Body of pancreas (tissue), 4 donors: ENCODE data around the gene ATP1A2. TPM values are rescaled to one million over a fixed set of nuclear protein-coding genes. Genes with fewer than 3 reads are reported as not detected.

ENCODE experiments used
- ATAC-seq: fragments of 150-250 bp; one replicate; pipeline ENCODE4 v1.9.1; 2016
- DNase-seq, 4 donors: peaks; one replicate each; pipeline ENCODE4 v3.0.0-alpha.2; 2019
- H3K27ac ChIP-seq, 4 donors: fragments of 200-600 bp; sonication (generic); 1 replicate in 3 of 4; 2 replicates in 1 of 4; pipeline versions ENCODE4 v1.5.1 to v1.6.1; 2016 to 2019; ENCODE audit warnings: mild to moderate bottlenecking in 1 of 4, mixed read lengths in 1 of 4, moderate library complexity in 1 of 4
- H3K27me3 ChIP-seq, 2 donors: fragments of 200-600 bp; sonication (generic); one replicate each; pipeline ENCODE4 v1.6.0; 2016; ENCODE audit warnings: mild to moderate bottlenecking in 1 of 2
- H3K36me3 ChIP-seq, 2 donors: fragments of 200-600 bp; sonication (generic); replicated peaks in 1 of 2; 2 replicates each; pipeline ENCODE4 v1.5.1; 2016; ENCODE audit warnings: low read depth in 2 of 2; ENCODE audit not compliant: insufficient read depth in 1 of 2
- H3K4me1 ChIP-seq: fragments of 200-600 bp; sonication (generic); one replicate; pipeline ENCODE4 v1.6.0; 2016
- H3K4me3 ChIP-seq, 2 donors: fragments of 200-600 bp; sonication (generic); 1 replicate in 1 of 2; 2 replicates in 1 of 2; pipeline ENCODE4 v1.5.1; 2016 to 2019
- H3K9me3 ChIP-seq, 3 donors: fragments of 200-600 bp; sonication (generic); 1 replicate in 2 of 3; 2 replicates in 1 of 3; pipeline ENCODE4 v1.5.1; 2016
- CTCF ChIP-seq, 7 experiments: fragments of 450-650 bp in 4 of 7; fragments of 200-600 bp in 3 of 7; sonication (generic) in 3 of 7; IDR thresholded peaks; one replicate each; pipeline ENCODE4 v1.5.1; 2016 to 2019; ENCODE audit warnings: antibody characterized with exemption in 7 of 7
- POLR2A ChIP-seq, 3 donors: fragments of 450-650 bp; IDR thresholded peaks; one replicate each; pipeline ENCODE4 v1.6.1; 2016; ENCODE audit warnings: antibody characterized with exemption in 3 of 3, mild to moderate bottlenecking in 2 of 3
- WGBS, 2 donors: methylation state at CpG; one replicate each; pipeline ENCODE4 v1.1.5; 2017; 5-methylcytosine and 5-hydroxymethylcytosine counted together
- intact Hi-C: fragments of 100-400 bp; cut with DNase I; formaldehyde crosslinking; loops from one replicate; pipeline ENCODE4 v1.15.1; 2023
- total RNA-seq, 2 donors: library from RNA; depleted of rRNA; stranded (reverse); fragments of >200 nt; gene quantifications; one replicate each; pipeline ENCODE4 v1.1.0, GENCODE V29; 2016

The ATP1A2 gene
- total RNA-seq, 2 donors from 2014 or later, result 1.6 to 41.2 TPM

GRCh38 chr1:160114085-160114484, 1.5 kb upstream of the ATP1A2 start:
- Histone ChIP-seq H3K9me3 (no peaks in the 10 kb centered on the region), H3K27ac (no peak overlapping the region), H3K4me1 (no peaks in the 10 kb centered on the region), H3K4me3 (no peak overlapping the region), H3K27me3 (peaks cover 0 to 3% of the 10 kb centered on the region in 2 donors), H3K36me3 (no peaks in the 10 kb centered on the region)
- TF ChIP-seq POLR2A (IDR thresholded peaks at IDR 0.05) (no peak), CTCF (IDR thresholded peaks at IDR 0.05) (no peak)
- no peak for DNase-seq
- no peak for ATAC-seq
- intact Hi-C loops, result no loop called here
- WGBS, 2 donors, result 68 to 75% methylated on average over 4 of the region's 4 CpGs

GRCh38 chr1:160116283-160117147, 956 bp downstream of the ATP1A2 start:
- Histone ChIP-seq H3K4me1 (no peaks in the 10 kb centered on the region), H3K27me3 (peaks cover 0 to 3% of the 10 kb centered on the region in 2 donors), H3K27ac (no peak overlapping the region), H3K36me3 (no peaks in the 10 kb centered on the region), H3K4me3 (no peak overlapping the region), H3K9me3 (no peaks in the 10 kb centered on the region)
- WGBS, 2 donors, result 39 to 42% methylated on average over 10 to 12 of the region's 12 CpGs
- intact Hi-C loops, result loop anchor here (5.0 kb wide), 1 partner anchor 66 kb away; no protein-coding TSS in a partner anchor
- no peak for TF ChIP-seq POLR2A (IDR thresholded peaks at IDR 0.05)
- TF ChIP-seq CTCF (IDR thresholded peaks at IDR 0.05), result no peak
- DNase-seq (no peak), ATAC-seq (no peak)

- intact Hi-C loops, result loop anchor here (5.0 kb wide), 1 partner anchor 65 kb away; no protein-coding TSS in a partner anchor
- no peaks in the 10 kb centered on the region for H3K4me1 ChIP-seq
- H3K36me3 ChIP-seq, result no peaks in the 10 kb centered on the region
- DNase-seq (no peak), ATAC-seq (no peak)
- H3K4me3 ChIP-seq, result no peak overlapping the region
- peaks cover 0 to 3% of the 10 kb centered on the region in 2 donors for H3K27me3 ChIP-seq
- WGBS, 2 donors, result 4 to 18% methylated on average over 1 of the region's 1 CpG
- H3K9me3 ChIP-seq, result no peaks in the 10 kb centered on the region
- no peak for TF ChIP-seq POLR2A (IDR thresholded peaks at IDR 0.05)
- TF ChIP-seq CTCF (IDR thresholded peaks at IDR 0.05), result no peak
- no peak overlapping the region for H3K27ac ChIP-seq
These were observed 1.7 kb downstream of the ATP1A2 start for GRCh38 chr1:160117300-160117699.

- no peak overlapping the region for H3K27ac ChIP-seq
- DNase-seq (peak in 2 of 4 donors; percentile 34 to 43), ATAC-seq (no peak)
- H3K27me3 ChIP-seq, result peaks cover 0 to 3% of the 10 kb centered on the region in 2 donors
- intact Hi-C loops, result loop anchor here (5.0 kb wide), 1 partner anchor 65 kb away; no protein-coding TSS in a partner anchor
- H3K9me3 ChIP-seq, result no peaks in the 10 kb centered on the region
- no peak for TF ChIP-seq CTCF (IDR thresholded peaks at IDR 0.05)
- no peak for TF ChIP-seq POLR2A (IDR thresholded peaks at IDR 0.05)
- WGBS, 2 donors, result 14 to 26% methylated on average over 8 of the region's 8 CpGs
- H3K4me1 ChIP-seq, result no peaks in the 10 kb centered on the region
- H3K4me3 ChIP-seq, result no peak overlapping the region
- H3K36me3 ChIP-seq, result no peaks in the 10 kb centered on the region
These were observed 2.2 kb downstream of the ATP1A2 start for GRCh38 chr1:160117709-160118183.
